Measurements from ENCODE around the gene RXFP1. TPM values are rescaled to one million over a fixed set of nuclear protein-coding genes. Genes with fewer than 3 reads are reported as not detected.

Gene RXFP1
- total RNA-seq, 5 donors from 2014 or later (not counting 1 experiment from before 2014, with no cell fraction given) = not detected

DNA sequence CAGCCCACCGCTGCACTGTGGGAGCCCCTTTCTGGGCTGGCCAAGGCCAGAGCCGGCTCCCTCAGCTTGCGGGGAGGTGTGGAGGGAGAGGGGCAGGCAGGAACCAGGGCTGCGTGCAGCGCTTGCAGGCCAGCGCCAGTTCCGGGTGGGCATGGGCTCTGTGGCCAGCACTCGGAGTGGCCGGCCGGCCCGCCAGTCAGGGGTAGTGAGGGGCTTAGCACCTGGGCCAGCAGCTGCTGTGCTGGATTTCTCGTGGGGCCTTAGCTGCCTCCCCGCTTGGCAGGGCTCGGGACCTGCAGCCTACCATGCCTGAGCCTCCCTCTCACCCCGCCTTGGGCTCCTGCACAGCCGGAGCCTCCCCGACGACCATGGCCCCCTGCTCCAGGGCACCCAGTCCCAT, 45.2 kb downstream of the RXFP1 start:
- POLR2A ChIA-PET = no interaction called here
- no peaks in the 10 kb centered on the region for H3K36me3 ChIP-seq (ENCODE audit: control insufficient read depth in 2 of 2, extremely low read depth in 1 of 2, insufficient read depth in 1 of 2, low read length in 1 of 2)
- no peak for ATAC-seq (replicated peaks in 1 of 4)
- H3K27me3 ChIP-seq (replicated peaks in 1 of 2; ENCODE audit: control insufficient read depth in 2 of 2, extremely low read depth in 1 of 2, insufficient read depth in 2 of 2, low read length in 1 of 2) = no peaks in the 10 kb centered on the region
- no peak for DNase-seq
- H3K4me1 ChIP-seq (ENCODE audit: control insufficient read depth in 1 of 2, extremely low read depth in 1 of 2, insufficient read depth in 2 of 2, low read length in 2 of 2) = no peaks in the 10 kb centered on the region
- 93% methylated on average over 18 of the region's 18 CpGs for WGBS (ENCODE audit: insufficient coverage)
- no peaks in the 10 kb centered on the region for H3K9me3 ChIP-seq
- no peak overlapping the region for H3K27ac ChIP-seq (ENCODE audit: low read length)
- CTCF ChIA-PET = no interaction called here
- Mint-ChIP-seq H3K27me3 (peaks cover 0 to 14% of the 10 kb centered on the region in 2 donors), H3K9me3 (peaks cover 0 to 3% (median 0%) of the 10 kb centered on the region in 3 donors), H3K4me3 (no peak overlapping the region), H3K4me1 (no peaks in the 10 kb centered on the region), H3K27ac (no peak overlapping the region), H3K36me3 (no peaks in the 10 kb centered on the region)
- H3K4me3 ChIP-seq (ENCODE audit: control insufficient read depth in 1 of 2, extremely low read depth in 1 of 2, low read length in 1 of 2) = no peak overlapping the region

- no peaks in the 10 kb centered on the region for H3K4me1 Mint-ChIP-seq
- Histone ChIP-seq H3K9me3 (no peaks in the 10 kb centered on the region), H3K27me3 (replicated peaks in 1 of 2; ENCODE audit: control insufficient read depth in 2 of 2, extremely low read depth in 1 of 2, insufficient read depth in 2 of 2, low read length in 1 of 2) (no peaks in the 10 kb centered on the region), H3K36me3 (ENCODE audit: control insufficient read depth in 2 of 2, extremely low read depth in 1 of 2, insufficient read depth in 1 of 2, low read length in 1 of 2) (no peaks in the 10 kb centered on the region), H3K27ac (ENCODE audit: low read length) (no peak overlapping the region), H3K4me3 (ENCODE audit: control insufficient read depth in 1 of 2, extremely low read depth in 1 of 2, low read length in 1 of 2) (no peak overlapping the region), H3K4me1 (ENCODE audit: control insufficient read depth in 1 of 2, extremely low read depth in 1 of 2, insufficient read depth in 2 of 2, low read length in 2 of 2) (no peaks in the 10 kb centered on the region)
- CTCF ChIA-PET = no interaction called here
- ATAC-seq (replicated peaks in 1 of 4) (no peak), DNase-seq (no peak)
- H3K9me3 Mint-ChIP-seq = peaks cover 0 to 3% (median 0%) of the 10 kb centered on the region in 3 donors
- 86% methylated on average over 3 of the region's 6 CpGs for WGBS (ENCODE audit: insufficient coverage)
- H3K27ac Mint-ChIP-seq = no peak overlapping the region
- H3K4me3 Mint-ChIP-seq = no peak overlapping the region
- H3K27me3 Mint-ChIP-seq = peaks cover 1 to 11% of the 10 kb centered on the region in 2 donors
- POLR2A ChIA-PET = no interaction called here
- no peaks in the 10 kb centered on the region for H3K36me3 Mint-ChIP-seq
These were observed 50.1 kb downstream of the RXFP1 start for GRCh38 chr4:158571736-158572135.

DNA sequence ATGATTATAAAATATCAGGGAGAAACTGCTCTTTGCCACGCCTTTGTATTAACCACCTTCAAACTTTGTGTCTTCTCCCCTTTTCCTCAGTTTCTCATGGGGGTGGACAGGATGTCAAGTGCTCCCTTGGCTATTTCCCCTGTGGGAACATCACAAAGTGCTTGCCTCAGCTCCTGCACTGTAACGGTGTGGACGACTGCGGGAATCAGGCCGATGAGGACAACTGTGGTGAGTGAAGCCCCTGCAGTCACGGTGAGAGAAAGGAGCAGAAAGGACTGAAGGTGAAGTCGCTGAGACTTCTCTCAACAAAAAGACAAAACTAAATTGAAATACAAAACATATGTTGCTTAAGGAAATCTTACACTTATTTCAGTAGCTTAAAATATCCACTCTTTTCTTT, 50.9 kb downstream of the RXFP1 start:
- ChIA-PET POLR2A (no interaction called here), CTCF (no interaction called here)
- ATAC-seq (replicated peaks in 1 of 4) (no peak), DNase-seq (no peak)
- Histone ChIP-seq H3K27me3 (replicated peaks in 1 of 2; ENCODE audit: control insufficient read depth in 2 of 2, extremely low read depth in 1 of 2, insufficient read depth in 2 of 2, low read length in 1 of 2) (no peaks in the 10 kb centered on the region), H3K4me1 (ENCODE audit: control insufficient read depth in 1 of 2, extremely low read depth in 1 of 2, insufficient read depth in 2 of 2, low read length in 2 of 2) (no peaks in the 10 kb centered on the region), H3K36me3 (ENCODE audit: control insufficient read depth in 2 of 2, extremely low read depth in 1 of 2, insufficient read depth in 1 of 2, low read length in 1 of 2) (no peaks in the 10 kb centered on the region), H3K4me3 (ENCODE audit: control insufficient read depth in 1 of 2, extremely low read depth in 1 of 2, low read length in 1 of 2) (no peak overlapping the region), H3K27ac (ENCODE audit: low read length) (no peak overlapping the region), H3K9me3 (no peaks in the 10 kb centered on the region)
- whole genome bisulfite sequencing (ENCODE audit: insufficient coverage) = 78% methylated on average over 3 of the region's 7 CpGs
- Mint-ChIP-seq H3K9me3 (peaks cover 0 to 3% (median 0%) of the 10 kb centered on the region in 3 donors), H3K4me3 (no peak overlapping the region), H3K36me3 (no peaks in the 10 kb centered on the region), H3K27ac (no peak overlapping the region), H3K4me1 (no peaks in the 10 kb centered on the region), H3K27me3 (peaks cover 1 to 11% of the 10 kb centered on the region in 2 donors)

DNA sequence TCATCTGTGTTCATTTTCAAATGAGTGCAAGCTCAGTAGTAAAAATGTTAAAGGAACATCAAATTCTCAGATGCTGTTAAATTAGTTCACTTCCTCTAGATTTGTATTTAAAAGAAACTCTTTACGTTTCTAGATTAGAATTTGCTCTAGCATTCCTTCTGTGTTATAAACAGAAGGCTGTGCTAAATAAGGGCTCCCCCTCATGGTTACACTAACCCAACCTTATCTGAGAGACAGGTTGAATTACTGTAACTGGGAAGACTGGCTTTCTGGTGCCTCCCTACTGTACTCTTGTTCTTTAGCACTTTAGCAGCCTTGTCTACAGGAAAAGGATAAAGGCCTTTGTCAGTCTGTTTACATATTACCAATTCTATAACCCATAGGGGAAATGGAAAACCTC, 56.8 kb downstream of the RXFP1 start:
- ATAC-seq (replicated peaks in 1 of 4) (no peak), DNase-seq (no peak)
- Histone ChIP-seq H3K9me3 (no peaks in the 10 kb centered on the region), H3K4me1 (ENCODE audit: control insufficient read depth in 1 of 2, extremely low read depth in 1 of 2, insufficient read depth in 2 of 2, low read length in 2 of 2) (no peaks in the 10 kb centered on the region), H3K27me3 (replicated peaks in 1 of 2; ENCODE audit: control insufficient read depth in 2 of 2, extremely low read depth in 1 of 2, insufficient read depth in 2 of 2, low read length in 1 of 2) (peaks cover 0 to 5% of the 10 kb centered on the region in 2 experiments), H3K27ac (ENCODE audit: low read length) (no peak overlapping the region), H3K36me3 (ENCODE audit: control insufficient read depth in 2 of 2, extremely low read depth in 1 of 2, insufficient read depth in 1 of 2, low read length in 1 of 2) (no peaks in the 10 kb centered on the region), H3K4me3 (ENCODE audit: control insufficient read depth in 1 of 2, extremely low read depth in 1 of 2, low read length in 1 of 2) (no peak overlapping the region)
- H3K27me3 Mint-ChIP-seq = peaks cover 0 to 3% of the 10 kb centered on the region in 2 donors
- H3K4me1 Mint-ChIP-seq = no peaks in the 10 kb centered on the region
- ChIA-PET POLR2A (no interaction called here), CTCF (no interaction called here)
- H3K27ac Mint-ChIP-seq = no peak overlapping the region
- H3K9me3 Mint-ChIP-seq = no peaks in the 10 kb centered on the region
- no CpG with 5 or more reads among the region's 1 CpG for WGBS (ENCODE audit: insufficient coverage)
- no peaks in the 10 kb centered on the region for H3K36me3 Mint-ChIP-seq
- H3K4me3 Mint-ChIP-seq = no peak overlapping the region

- Mint-ChIP-seq H3K27ac (no peak overlapping the region), H3K4me1 (no peaks in the 10 kb centered on the region), H3K36me3 (no peaks in the 10 kb centered on the region), H3K27me3 (peaks cover 0 to 3% of the 10 kb centered on the region in 2 donors), H3K4me3 (no peak overlapping the region), H3K9me3 (no peaks in the 10 kb centered on the region)
- CTCF ChIA-PET = no interaction called here
- POLR2A ChIA-PET = no interaction called here
- H3K4me1 ChIP-seq (ENCODE audit: control insufficient read depth in 1 of 2, extremely low read depth in 1 of 2, insufficient read depth in 2 of 2, low read length in 2 of 2) = no peaks in the 10 kb centered on the region
- no CpG with 5 or more reads among the region's 1 CpG for WGBS (ENCODE audit: insufficient coverage)
- H3K36me3 ChIP-seq (ENCODE audit: control insufficient read depth in 2 of 2, extremely low read depth in 1 of 2, insufficient read depth in 1 of 2, low read length in 1 of 2) = no peaks in the 10 kb centered on the region
- H3K27ac ChIP-seq (ENCODE audit: low read length) = no peak overlapping the region
- no peak overlapping the region for H3K4me3 ChIP-seq (ENCODE audit: control insufficient read depth in 1 of 2, extremely low read depth in 1 of 2, low read length in 1 of 2)
- DNase-seq (no peak), ATAC-seq (replicated peaks in 1 of 4) (no peak)
- H3K9me3 ChIP-seq = no peaks in the 10 kb centered on the region
- peaks cover 0 to 5% of the 10 kb centered on the region in 2 experiments for H3K27me3 ChIP-seq (replicated peaks in 1 of 2; ENCODE audit: control insufficient read depth in 2 of 2, extremely low read depth in 1 of 2, insufficient read depth in 2 of 2, low read length in 1 of 2)
These were observed 58.4 kb downstream of the RXFP1 start for GRCh38 chr4:158580064-158580463.

GRCh38 chr4:158581161-158581560, 59.5 kb downstream of the RXFP1 start:
- Mint-ChIP-seq H3K27me3 (peaks cover 0 to 3% of the 10 kb centered on the region in 2 donors), H3K36me3 (no peaks in the 10 kb centered on the region), H3K27ac (no peak overlapping the region), H3K4me1 (no peaks in the 10 kb centered on the region), H3K4me3 (no peak overlapping the region), H3K9me3 (no peaks in the 10 kb centered on the region)
- Histone ChIP-seq H3K4me3 (ENCODE audit: control insufficient read depth in 1 of 2, extremely low read depth in 1 of 2, low read length in 1 of 2) (no peak overlapping the region), H3K36me3 (ENCODE audit: control insufficient read depth in 2 of 2, extremely low read depth in 1 of 2, insufficient read depth in 1 of 2, low read length in 1 of 2) (no peaks in the 10 kb centered on the region), H3K4me1 (ENCODE audit: control insufficient read depth in 1 of 2, extremely low read depth in 1 of 2, insufficient read depth in 2 of 2, low read length in 2 of 2) (no peaks in the 10 kb centered on the region), H3K9me3 (no peaks in the 10 kb centered on the region), H3K27ac (ENCODE audit: low read length) (no peak overlapping the region), H3K27me3 (replicated peaks in 1 of 2; ENCODE audit: control insufficient read depth in 2 of 2, extremely low read depth in 1 of 2, insufficient read depth in 2 of 2, low read length in 1 of 2) (peaks cover 0 to 5% of the 10 kb centered on the region in 2 experiments)
- ChIA-PET POLR2A (no interaction called here), CTCF (no interaction called here)
- ATAC-seq (replicated peaks in 1 of 4) (no peak), DNase-seq (no peak)

- POLR2A ChIA-PET = no interaction called here
- Mint-ChIP-seq H3K9me3 (no peaks in the 10 kb centered on the region), H3K4me3 (no peak overlapping the region), H3K27me3 (peaks cover 9 to 10% of the 10 kb centered on the region in 2 donors), H3K4me1 (no peaks in the 10 kb centered on the region), H3K36me3 (no peaks in the 10 kb centered on the region), H3K27ac (no peak overlapping the region)
- CTCF ChIA-PET = no interaction called here
- H3K4me1 ChIP-seq (ENCODE audit: control insufficient read depth in 1 of 2, extremely low read depth in 1 of 2, insufficient read depth in 2 of 2, low read length in 2 of 2) = no peaks in the 10 kb centered on the region
- 100% methylated on average over 1 of the region's 4 CpGs for WGBS (ENCODE audit: insufficient coverage)
- no peak overlapping the region for H3K27ac ChIP-seq (ENCODE audit: low read length)
- H3K4me3 ChIP-seq (ENCODE audit: control insufficient read depth in 1 of 2, extremely low read depth in 1 of 2, low read length in 1 of 2) = no peak overlapping the region
- H3K36me3 ChIP-seq (ENCODE audit: control insufficient read depth in 2 of 2, extremely low read depth in 1 of 2, insufficient read depth in 1 of 2, low read length in 1 of 2) = no peaks in the 10 kb centered on the region
- DNase-seq (no peak), ATAC-seq (replicated peaks in 1 of 4) (no peak)
- H3K9me3 ChIP-seq = no peaks in the 10 kb centered on the region
- peaks cover 0 to 4% of the 10 kb centered on the region in 2 experiments for H3K27me3 ChIP-seq (replicated peaks in 1 of 2; ENCODE audit: control insufficient read depth in 2 of 2, extremely low read depth in 1 of 2, insufficient read depth in 2 of 2, low read length in 1 of 2)
These were observed 65.2 kb downstream of the RXFP1 start for GRCh38 chr4:158586881-158587280.
